Effector memory CD8-positive, alpha-beta T cell (primary cell): ENCODE measurements around the gene CTIF.

ENCODE experiments used
- ATAC-seq: fragments of 150-1000 bp; cut with Tn5 transposase; replicated peaks from 2 replicates; pipeline ENCODE4 v1.10.0; 2021; ENCODE audit warnings: mild to moderate bottlenecking, moderate library complexity
- DNase-seq, 3 experiments: peaks; one replicate each; pipeline ENCODE4 v3.0.0; 2021
- H3K27ac Mint-ChIP-seq, 2 donors: one replicate each; pipeline ENCODE4 v1.8.0; 2022; ENCODE audit warnings: mild to moderate bottlenecking in 2 of 2, mixed read lengths in 2 of 2, moderate library complexity in 2 of 2
- H3K27me3 Mint-ChIP-seq, 2 donors: one replicate each; pipeline ENCODE4 v1.8.0; 2022; ENCODE audit warnings: mixed read lengths in 2 of 2
- H3K36me3 Mint-ChIP-seq: one replicate; pipeline ENCODE4 v1.8.0; 2022; ENCODE audit warnings: mild to moderate bottlenecking, moderate library complexity, mixed read lengths; ENCODE audit not compliant: insufficient read depth
- H3K4me1 Mint-ChIP-seq, 2 donors: one replicate each; pipeline ENCODE4 v1.8.0; 2022; ENCODE audit warnings: low read depth in 2 of 2, mixed read lengths in 2 of 2
- H3K4me3 Mint-ChIP-seq, 2 donors: one replicate each; pipeline ENCODE4 v1.8.0; 2022; ENCODE audit warnings: mild to moderate bottlenecking in 2 of 2, mixed read lengths in 2 of 2, moderate library complexity in 2 of 2
- H3K9me3 Mint-ChIP-seq, 2 donors: one replicate each; pipeline ENCODE4 v1.8.0; 2022; ENCODE audit warnings: mixed read lengths in 2 of 2

The CTIF gene

DNA sequence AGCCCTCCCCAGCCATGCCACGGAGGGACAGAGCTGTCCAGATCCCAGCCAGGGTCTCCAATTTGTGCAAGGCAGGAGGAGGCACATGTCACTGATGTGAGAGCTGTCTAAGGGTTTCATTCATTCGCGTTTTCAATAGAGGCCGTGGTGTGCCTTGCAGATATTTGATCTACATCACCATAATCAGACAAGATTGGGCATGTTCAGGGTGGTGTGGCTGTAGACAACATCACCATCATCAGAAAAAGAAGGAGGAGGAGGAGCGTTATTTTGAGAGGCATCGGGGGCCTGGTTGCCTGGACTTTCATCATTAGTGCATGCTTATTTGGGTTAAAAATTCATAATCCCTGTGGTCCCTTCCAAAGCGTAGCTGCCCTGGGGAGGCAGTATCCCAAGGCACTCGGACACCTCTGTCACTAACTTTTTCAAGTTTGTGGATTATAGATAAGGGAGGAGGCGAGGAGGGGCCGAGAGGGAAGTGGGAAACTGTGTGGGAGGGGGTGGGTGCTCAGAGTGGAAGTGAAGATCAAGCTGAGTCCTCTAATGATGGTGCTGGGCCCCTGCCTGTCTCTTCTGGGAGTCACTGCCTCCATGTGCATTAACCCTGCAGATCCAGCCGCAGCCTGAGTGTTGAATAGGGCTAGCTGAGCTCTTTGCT lies 194.1 kb downstream of the CTIF start:
- Mint-ChIP-seq H3K27ac (no peak overlapping the region), H3K27me3 (peaks cover 0 to 6% of the 10 kb centered on the region in 2 donors), H3K4me1 (peaks cover 5 to 8% of the 10 kb centered on the region in 2 donors), H3K36me3 (peaks cover 2% of the 10 kb centered on the region), H3K9me3 (no peaks in the 10 kb centered on the region), H3K4me3 (no peak overlapping the region)
- no peak for DNase-seq
- ATAC-seq: no peak

DNA sequence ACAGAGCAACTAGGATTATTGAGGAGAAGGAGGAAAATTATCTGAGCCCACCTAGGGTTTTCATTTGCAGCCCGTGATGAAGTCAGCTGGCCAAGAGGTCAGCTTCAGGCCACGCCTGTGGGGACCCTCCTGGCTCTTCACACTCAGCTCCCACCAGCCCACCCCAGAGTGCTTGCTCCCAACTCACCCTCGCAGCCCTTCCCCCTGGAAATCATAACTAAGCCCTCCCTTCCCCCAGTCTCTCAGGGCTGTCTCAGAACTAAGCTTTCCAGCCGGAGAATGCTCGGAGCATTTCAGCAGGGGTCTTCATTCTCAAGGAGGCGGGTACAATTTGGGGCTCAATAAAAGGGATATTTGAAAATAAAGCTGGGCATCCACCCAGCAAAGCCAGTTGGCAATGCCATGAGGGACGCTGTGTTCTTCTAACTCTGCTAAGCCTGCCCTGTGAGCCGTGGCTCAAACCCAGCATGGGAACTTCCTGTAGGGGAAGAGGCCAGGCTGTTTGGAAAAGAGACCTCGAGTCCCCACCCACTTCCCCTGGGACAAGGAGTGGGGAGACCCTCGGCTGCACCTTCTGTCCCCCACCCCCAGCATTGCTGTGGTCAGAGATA lies 194.9 kb downstream of the CTIF start:
- H3K27ac Mint-ChIP-seq: no peak overlapping the region
- H3K4me1 Mint-ChIP-seq: peaks cover 5 to 8% of the 10 kb centered on the region in 2 donors

DNA sequence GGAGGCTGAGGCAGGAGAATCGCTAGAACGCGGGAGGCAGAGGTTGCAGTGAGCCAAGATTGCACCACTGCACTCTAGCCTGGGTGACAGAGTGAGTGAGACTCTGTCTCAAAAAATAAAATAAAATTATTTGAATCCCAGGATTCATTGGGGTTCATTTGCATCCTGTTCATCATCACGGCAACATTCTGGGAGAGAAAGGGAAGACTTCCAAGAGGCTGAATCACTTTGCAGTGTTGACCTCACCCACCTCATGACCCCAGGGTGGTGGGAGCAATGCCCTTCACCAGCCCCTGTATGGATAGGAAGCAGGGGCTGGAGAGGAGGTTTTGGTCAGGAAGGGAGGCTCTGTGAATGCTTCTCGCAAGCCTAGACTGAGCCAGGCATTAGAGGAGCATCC lies 195.6 kb downstream of the CTIF start:
- Mint-ChIP-seq H3K4me3 (no peak overlapping the region), H3K4me1 (peaks cover 5 to 8% of the 10 kb centered on the region in 2 donors), H3K9me3 (no peaks in the 10 kb centered on the region), H3K36me3 (no peaks in the 10 kb centered on the region), H3K27me3 (peaks cover 0 to 6% of the 10 kb centered on the region in 2 donors), H3K27ac (no peak overlapping the region)
- ATAC-seq (no peak), DNase-seq (no peak)

More for the DNA sequence above, 194.9 kb downstream of the CTIF start:
- Mint-ChIP-seq H3K36me3 (no peaks in the 10 kb centered on the region), H3K27me3 (peaks cover 0 to 6% of the 10 kb centered on the region in 2 donors), H3K9me3 (no peaks in the 10 kb centered on the region), H3K4me3 (no peak overlapping the region)
- ATAC-seq: no peak
- no peak for DNase-seq

DNA sequence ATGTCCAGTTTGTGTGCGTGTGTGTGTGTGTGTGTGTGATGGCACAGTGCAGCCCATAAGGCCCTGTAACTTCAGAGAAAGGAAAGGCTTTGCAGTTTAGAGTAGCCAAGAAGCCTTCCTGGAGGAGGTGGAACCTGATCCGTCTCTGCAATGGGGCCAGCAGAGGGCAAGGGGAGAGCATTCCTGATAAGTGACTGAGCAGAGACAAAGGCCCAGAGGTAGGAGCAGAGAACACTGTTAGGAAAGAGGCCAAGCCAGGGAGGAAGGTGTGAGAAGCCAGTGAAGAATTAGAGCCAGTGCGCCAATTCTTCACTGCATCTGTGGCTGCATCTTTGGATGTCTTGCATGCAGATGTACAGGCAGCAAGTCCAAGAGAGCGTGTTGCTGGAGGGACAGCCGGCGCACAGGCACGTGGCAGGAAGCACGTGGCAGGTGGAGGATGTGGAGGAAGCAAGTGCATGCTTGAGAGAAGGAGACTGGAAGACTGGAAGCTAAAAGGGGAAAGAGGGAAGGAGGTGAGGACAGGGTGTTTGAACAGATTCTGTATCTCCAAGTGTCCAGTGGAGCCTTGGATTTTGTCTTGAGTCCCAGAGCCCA lies 196.3 kb downstream of the CTIF start:
- Mint-ChIP-seq H3K9me3 (no peaks in the 10 kb centered on the region), H3K4me3 (no peak overlapping the region), H3K27ac (no peak overlapping the region), H3K27me3 (peaks cover 0 to 6% of the 10 kb centered on the region in 2 donors), H3K4me1 (peaks cover 5 to 8% of the 10 kb centered on the region in 2 donors), H3K36me3 (no peaks in the 10 kb centered on the region)
- DNase-seq (no peak), ATAC-seq (no peak)

DNA sequence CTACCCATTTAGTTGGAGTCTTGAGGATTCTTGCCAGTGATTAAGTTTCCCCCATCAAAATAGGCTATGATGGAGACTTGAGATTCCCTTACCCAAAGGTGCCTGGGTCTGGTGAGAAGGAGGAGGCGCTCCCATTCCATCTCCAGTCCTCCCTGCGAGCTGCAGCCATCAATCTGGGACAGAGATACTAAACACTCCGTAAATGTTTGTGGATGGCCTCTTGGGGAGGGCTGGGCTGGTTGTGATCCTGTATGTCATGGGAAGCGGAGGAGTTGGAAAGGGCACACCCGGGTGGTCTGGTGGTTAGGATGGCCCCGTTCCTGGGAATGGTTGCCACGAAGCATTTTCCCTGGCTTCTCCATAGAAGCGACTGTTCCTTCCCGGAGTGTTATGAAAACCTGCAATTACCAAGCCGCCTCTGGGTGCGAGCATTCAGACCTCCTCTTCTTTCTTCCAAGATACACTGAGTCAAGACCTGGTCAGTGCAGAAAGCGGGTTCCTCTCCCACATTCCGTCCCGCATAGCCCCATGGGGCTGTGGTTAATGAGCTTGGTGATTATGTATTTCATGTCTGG lies 196.9 kb downstream of the CTIF start:
- H3K4me3 Mint-ChIP-seq: no peak overlapping the region
- peaks cover 0 to 6% of the 10 kb centered on the region in 2 donors for H3K27me3 Mint-ChIP-seq
- ATAC-seq (no peak), DNase-seq (no peak)
- no peaks in the 10 kb centered on the region for H3K36me3 Mint-ChIP-seq
- H3K4me1 Mint-ChIP-seq: peaks cover 5 to 8% of the 10 kb centered on the region in 2 donors
- no peaks in the 10 kb centered on the region for H3K9me3 Mint-ChIP-seq
- no peak overlapping the region for H3K27ac Mint-ChIP-seq

DNA sequence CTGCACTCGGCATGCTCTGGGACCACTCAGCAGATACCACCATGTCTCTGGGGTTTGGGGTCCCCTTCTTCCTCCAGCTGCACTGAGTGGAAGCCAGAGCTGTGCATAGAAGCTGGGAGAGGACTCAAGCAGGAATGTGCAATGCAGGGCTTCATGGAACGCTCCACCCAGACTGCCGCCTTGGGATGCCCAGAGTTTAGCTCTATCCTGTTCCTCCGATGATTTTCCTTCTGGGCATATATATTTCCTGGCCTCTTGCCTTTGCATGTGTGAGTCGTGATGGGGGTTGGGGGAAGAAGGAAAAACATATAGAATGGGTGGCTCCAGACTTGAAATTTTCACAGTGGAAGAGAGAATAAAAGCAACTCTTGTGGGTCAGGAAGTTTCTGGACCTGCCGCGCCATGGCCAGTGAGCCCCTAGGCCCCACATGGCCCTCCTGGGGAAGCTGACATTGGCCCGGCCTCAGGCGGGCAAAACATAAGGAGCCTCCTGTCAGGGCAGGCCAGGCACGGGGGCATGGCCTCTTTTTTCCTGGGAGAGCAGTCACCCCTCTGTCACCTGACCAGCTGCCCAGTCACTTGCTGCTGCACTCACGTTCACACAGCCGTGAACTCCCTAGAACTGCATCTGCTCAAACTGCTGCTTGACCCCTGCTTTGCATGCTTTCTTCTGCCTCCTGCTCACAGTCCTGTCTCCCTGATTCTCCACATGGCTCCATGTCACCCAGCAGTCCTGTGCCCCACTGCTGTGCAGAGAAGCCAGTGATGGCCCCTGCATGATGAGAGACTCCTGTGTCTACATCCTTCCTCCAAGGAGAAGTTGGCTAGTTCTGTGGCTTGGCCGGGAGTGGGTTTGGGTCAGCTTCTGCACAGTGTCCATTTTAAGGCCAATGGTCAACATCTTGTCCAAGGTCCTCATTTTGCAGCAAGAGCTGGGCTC lies 197.8 kb downstream of the CTIF start:
- Mint-ChIP-seq H3K4me1 (peaks cover 5 to 8% of the 10 kb centered on the region in 2 donors), H3K4me3 (no peak overlapping the region), H3K27ac (no peak overlapping the region), H3K36me3 (no peaks in the 10 kb centered on the region), H3K9me3 (no peaks in the 10 kb centered on the region), H3K27me3 (peaks cover 0 to 6% of the 10 kb centered on the region in 2 donors)
- DNase-seq (no peak), ATAC-seq (no peak)

- no peaks in the 10 kb centered on the region for H3K9me3 Mint-ChIP-seq
- DNase-seq (no peak), ATAC-seq (no peak)
- no peak overlapping the region for H3K27ac Mint-ChIP-seq
- peaks cover 5% of the 10 kb centered on the region in 2 donors for H3K4me1 Mint-ChIP-seq
- peaks cover 0 to 6% of the 10 kb centered on the region in 2 donors for H3K27me3 Mint-ChIP-seq
- H3K4me3 Mint-ChIP-seq: no peak overlapping the region
- no peaks in the 10 kb centered on the region for H3K36me3 Mint-ChIP-seq
Measured at GRCh38 chr18:48739266-48740067, 200.6 kb downstream of the CTIF start.

- H3K27ac Mint-ChIP-seq: peak overlapping the region in 1 of 2 donors; percentile 2
- no peaks in the 10 kb centered on the region for H3K36me3 Mint-ChIP-seq
- H3K4me1 Mint-ChIP-seq: peaks cover 3% of the 10 kb centered on the region in 2 donors
- H3K9me3 Mint-ChIP-seq: no peaks in the 10 kb centered on the region
- ATAC-seq (no peak), DNase-seq (no peak)
- H3K4me3 Mint-ChIP-seq: no peak overlapping the region
- peaks cover 0 to 6% of the 10 kb centered on the region in 2 donors for H3K27me3 Mint-ChIP-seq
Measured at GRCh38 chr18:48740068-48740440, 201.2 kb downstream of the CTIF start.

GRCh38 chr18:48740851-48741485 lies 202.1 kb downstream of the CTIF start:
- Mint-ChIP-seq H3K36me3 (no peaks in the 10 kb centered on the region), H3K4me1 (no peaks in the 10 kb centered on the region), H3K9me3 (no peaks in the 10 kb centered on the region), H3K27ac (no peak overlapping the region), H3K27me3 (peaks cover 0 to 6% of the 10 kb centered on the region in 2 donors), H3K4me3 (no peak overlapping the region)
- DNase-seq (no peak), ATAC-seq (no peak)

- peaks cover 0 to 3% of the 10 kb centered on the region in 2 donors for H3K27me3 Mint-ChIP-seq
- H3K4me3 Mint-ChIP-seq: no peak overlapping the region
- H3K36me3 Mint-ChIP-seq: no peaks in the 10 kb centered on the region
- ATAC-seq (no peak), DNase-seq (no peak)
- H3K4me1 Mint-ChIP-seq: no peaks in the 10 kb centered on the region
- H3K27ac Mint-ChIP-seq: peak overlapping the region in 1 of 2 donors; percentile 71
- H3K9me3 Mint-ChIP-seq: no peaks in the 10 kb centered on the region
Measured at GRCh38 chr18:48741866-48742265, 203.0 kb downstream of the CTIF start.

- no peaks in the 10 kb centered on the region for H3K9me3 Mint-ChIP-seq
- no peak overlapping the region for H3K4me3 Mint-ChIP-seq
- H3K36me3 Mint-ChIP-seq: no peaks in the 10 kb centered on the region
- ATAC-seq (no peak), DNase-seq (no peak)
- no peak overlapping the region for H3K27ac Mint-ChIP-seq
- H3K4me1 Mint-ChIP-seq: no peaks in the 10 kb centered on the region
- no peaks in the 10 kb centered on the region for H3K27me3 Mint-ChIP-seq
Measured at GRCh38 chr18:48742304-48742703, 203.5 kb downstream of the CTIF start.
